WTC11 (cell line): ENCODE data around the gene RITA1. TPM values are rescaled to one million over a fixed set of nuclear protein-coding genes. Genes with fewer than 3 reads are reported as not detected.

Experiments
- ATAC-seq: fragments of 200-7000 bp; cut with Tn5 transposase; 2 replicates; pipeline ENCODE4 v1.10.0; 2021; ENCODE audit warnings: mild to moderate bottlenecking, moderate library complexity
- CTCF ChIA-PET: fragments of 300-600 bp; sonication (Branson Sonifier 250); formaldehyde crosslinking; loops from one replicate; lab custom pipeline; 2021; ENCODE audit warnings: antibody characterized with exemption; lab: Charles Lee
- POLR2A ChIA-PET: fragments of 350-600 bp; sonication (Branson Sonifier 250); formaldehyde crosslinking; loops from one replicate; lab custom pipeline; 2021; ENCODE audit warnings: antibody characterized with exemption; lab: Charles Lee
- DNase-seq: peaks from one replicate; pipeline ENCODE4 v3.0.0; 2021; ENCODE audit warnings: low spot score
- H3K27ac Mint-ChIP-seq: 2 replicates; pipeline ENCODE4 v1.8.0; 2021; ENCODE audit warnings: mixed read lengths
- H3K27me3 Mint-ChIP-seq: 2 replicates; pipeline ENCODE4 v1.8.0; 2021; ENCODE audit warnings: low read depth, mild to moderate bottlenecking, moderate library complexity, mixed read lengths
- H3K36me3 Mint-ChIP-seq: 2 replicates; pipeline ENCODE4 v1.8.0; 2021; ENCODE audit warnings: mixed read lengths
- H3K4me1 Mint-ChIP-seq: 2 replicates; pipeline ENCODE4 v1.8.0; 2022; ENCODE audit warnings: mixed read lengths
- H3K4me3 Mint-ChIP-seq: 2 replicates; pipeline ENCODE4 v1.8.0; 2021; ENCODE audit warnings: mild to moderate bottlenecking, moderate library complexity, mixed read lengths
- H3K9me3 Mint-ChIP-seq: 2 replicates; pipeline ENCODE4 v1.8.0; 2021; ENCODE audit warnings: mixed read lengths
- AFF4 ChIP-seq: sonication (generic); formaldehyde crosslinking; IDR thresholded peaks from 2 replicates; pipeline ENCODE4 v1.8.1; 2023; ENCODE audit warnings: mild to moderate bottlenecking, missing genetic modification reagents, borderline replicate concordance
- AR ChIP-seq: fragments of 250-450 bp; sonication (Bioruptor Pico); IDR thresholded peaks from 2 replicates; pipeline ENCODE4 v1.9.0; 2021; ENCODE audit warnings: mild to moderate bottlenecking
- ATF3 ChIP-seq: sonication (generic); formaldehyde crosslinking; conservative IDR thresholded peaks from 2 replicates; pipeline ENCODE4 v1.8.1; 2022; ENCODE audit warnings: mild to moderate bottlenecking, missing genetic modification reagents
- CTCF ChIP-seq: fragments of 200-600 bp; IDR thresholded peaks from 2 replicates; pipeline ENCODE4 v1.8.0; 2022; ENCODE audit warnings: antibody characterized with exemption
- E2F4 ChIP-seq: sonication (generic); formaldehyde crosslinking; IDR thresholded peaks from 2 replicates; pipeline ENCODE4 v1.8.1; 2022; ENCODE audit warnings: low read depth, mild to moderate bottlenecking, moderate library complexity, missing genetic modification reagents, borderline replicate concordance
- FOXK1 ChIP-seq: sonication (generic); formaldehyde crosslinking; IDR thresholded peaks from 2 replicates; pipeline ENCODE4 v1.8.0; 2022; ENCODE audit warnings: mild to moderate bottlenecking, moderate library complexity, missing genetic modification reagents
- NFATC4 ChIP-seq: fragments of 250-450 bp; sonication (Bioruptor Pico); IDR thresholded peaks from 2 replicates; pipeline ENCODE4 v1.9.0; 2021; ENCODE audit warnings: mild to moderate bottlenecking
- PREB ChIP-seq: sonication (generic); formaldehyde crosslinking; IDR thresholded peaks from 2 replicates; pipeline ENCODE4 v1.8.1; 2022; ENCODE audit warnings: mild to moderate bottlenecking, missing genetic modification reagents, moderate library complexity, borderline replicate concordance
- STAT6 ChIP-seq: sonication (generic); formaldehyde crosslinking; conservative IDR thresholded peaks from 2 replicates; pipeline ENCODE4 v1.8.1; 2023; ENCODE audit warnings: mild to moderate bottlenecking, low read depth, missing genetic modification reagents, moderate library complexity
- ZBTB21 ChIP-seq: sonication (generic); formaldehyde crosslinking; IDR thresholded peaks from 2 replicates; pipeline ENCODE4 v1.8.1; 2023; ENCODE audit warnings: mild to moderate bottlenecking, missing genetic modification reagents, borderline replicate concordance
- ZNF138 ChIP-seq: sonication (generic); formaldehyde crosslinking; conservative IDR thresholded peaks from 2 replicates; pipeline ENCODE4 v1.8.1; 2022; ENCODE audit warnings: mild to moderate bottlenecking, moderate library complexity, missing genetic modification reagents
- ZNF263 ChIP-seq: sonication (generic); formaldehyde crosslinking; IDR thresholded peaks from 2 replicates; pipeline ENCODE4 v1.8.1; 2022; ENCODE audit warnings: low read depth, mild to moderate bottlenecking, moderate library complexity, missing genetic modification reagents
- total RNA-seq: library from RNA; stranded (reverse); gene quantifications from 3 replicates; pipeline ENCODE4 v1.2.3, GENCODE V29; 2021

RITA1 gene
- total RNA-seq, 1 experiment from 2014 or later, result 29.3 TPM

- no peak for DNase-seq
- no peak overlapping the region for H3K4me3 Mint-ChIP-seq
- TF ChIP-seq STAT6 (CRISPR knock-in tag), result no peak
- no peak for TF ChIP-seq ZBTB21 (CRISPR knock-in tag)
- no peak for TF ChIP-seq FOXK1
- no peak for TF ChIP-seq ZNF138 (CRISPR knock-in tag)
- no peak for TF ChIP-seq E2F4 (CRISPR knock-in tag)
- TF ChIP-seq CTCF, result no peak
- peaks cover 34% of the 10 kb centered on the region for H3K27me3 Mint-ChIP-seq
- H3K9me3 Mint-ChIP-seq, result no peaks in the 10 kb centered on the region
- H3K4me1 Mint-ChIP-seq, result peaks cover 18% of the 10 kb centered on the region
- CTCF ChIA-PET, result interaction anchor here (1.8 kb wide), 1 partner anchor 22 kb away, joined by 7 read pairs; the partner anchor contains the start of gene RASAL1
- no peak overlapping the region for H3K27ac Mint-ChIP-seq
- POLR2A ChIA-PET, result no interaction called here
- ATAC-seq, result no peak
- H3K36me3 Mint-ChIP-seq, result peaks cover 20% of the 10 kb centered on the region
These were observed 28.2 kb upstream of the RITA1 start for GRCh38 chr12:113157218-113157859.

- Mint-ChIP-seq H3K27me3 (peaks cover 21% of the 10 kb centered on the region), H3K36me3 (peaks cover 20% of the 10 kb centered on the region), H3K9me3 (no peaks in the 10 kb centered on the region)
- no peak for DNase-seq
- POLR2A ChIA-PET, result no interaction called here
- CTCF ChIA-PET, result interaction anchor here (1.5 kb wide), 1 partner anchor 31 kb away, joined by 3 read pairs; no protein-coding TSS in a partner anchor
- TF ChIP-seq ZNF263, result 0 out of 2 replicates have a peak, but pooled peaks have one; percentile 27
- no peak for TF ChIP-seq NFATC4
- TF ChIP-seq, all 79 proteins: peak for 1
- Mint-ChIP-seq H3K4me1 (peaks cover 28% of the 10 kb centered on the region), H3K27ac (no peak overlapping the region), H3K4me3 (no peak overlapping the region)
- ATAC-seq, result no peak
These were observed 26.9 kb upstream of the RITA1 start for GRCh38 chr12:113158439-113159203.

- no peak for ATAC-seq
- ChIA-PET CTCF (interaction anchor here (0.6 to 1.2 kb wide), 3 partner anchors 24 to 56 kb away, joined by 3 to 5 read pairs (median 4); partner anchors contain the start of gene RASAL1), POLR2A (no interaction called here)
- Mint-ChIP-seq H3K27ac (no peak overlapping the region), H3K4me1 (peaks cover 28% of the 10 kb centered on the region), H3K4me3 (no peak overlapping the region), H3K27me3 (peaks cover 10% of the 10 kb centered on the region), H3K9me3 (no peaks in the 10 kb centered on the region), H3K36me3 (peaks cover 20% of the 10 kb centered on the region)
- no peak for DNase-seq
- TF ChIP-seq ATF3 (no peak), ZBTB21 (CRISPR knock-in tag) (no peak), AR (CRISPR knock-in tag) (no peak), PREB (CRISPR knock-in tag) (no peak), AFF4 (CRISPR knock-in tag) (no peak)
These were observed 25.6 kb upstream of the RITA1 start for GRCh38 chr12:113159937-113160336.
